ENCODE measurements around the gene SLC25A42. TPM values are rescaled to one million over a fixed set of nuclear protein-coding genes. Genes with fewer than 3 reads are reported as not detected.

SLC25A42 gene
- total RNA-seq, 1 donor from 2014 or later = 6.6 TPM

DNA sequence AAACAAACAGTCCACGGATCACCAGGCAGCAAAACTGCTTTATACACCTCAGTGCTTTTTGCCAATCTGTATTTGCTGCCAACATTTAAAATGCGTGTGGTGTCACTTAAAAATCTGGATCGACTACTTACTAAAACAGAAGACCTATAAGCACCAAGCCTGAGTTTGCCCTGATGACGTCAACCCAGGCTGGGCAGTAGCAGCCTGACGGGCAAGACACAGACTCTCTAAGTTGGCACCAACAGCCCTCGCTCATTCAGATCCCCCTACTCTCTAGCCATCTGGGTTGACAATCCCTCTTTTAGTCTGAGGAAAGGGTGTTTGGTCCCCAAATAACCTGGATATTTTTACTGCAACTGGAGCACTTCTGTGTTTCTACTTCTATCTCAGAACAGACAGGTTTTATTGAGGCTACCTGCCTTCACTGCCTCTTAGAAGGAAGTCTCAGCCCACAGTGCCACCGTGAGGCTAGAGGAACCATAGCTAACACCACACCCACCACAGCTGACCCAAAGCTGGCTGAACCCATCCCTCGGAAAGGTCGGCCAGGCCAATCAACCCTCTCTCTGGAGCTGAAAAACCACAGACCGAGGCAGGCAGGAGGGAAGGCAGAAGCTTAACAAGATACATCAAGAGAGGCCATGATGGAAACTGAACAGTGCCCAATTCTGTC lies 37.4 kb upstream of the SLC25A42 start:
- Histone ChIP-seq H3K9me3 (no peaks in the 10 kb centered on the region), H3K36me3 (peaks cover 0 to 53% of the 10 kb centered on the region in 2 donors), H3K27me3 (no peaks in the 10 kb centered on the region), H3K4me1 (peaks cover 37% of the 10 kb centered on the region), H3K4me3 (no peak overlapping the region), H3K27ac (peak overlapping the region; percentile 8)
- no peak for DNase-seq (ENCODE audit: extremely low spot score in 2 of 2)
- no peak for TF ChIP-seq CTCF (IDR thresholded peaks at IDR 0.05)
- peak in 1 of 2 donors; percentile 32 for TF ChIP-seq POLR2AphosphoS5 (IDR thresholded peaks at IDR 0.05; ENCODE audit: insufficient read depth in 1 of 2, low read depth in 1 of 2)
- no peak for TF ChIP-seq POLR2A (IDR thresholded peaks at IDR 0.05)
- intact Hi-C loops (cut with DNase I) = no loop called here

DNA sequence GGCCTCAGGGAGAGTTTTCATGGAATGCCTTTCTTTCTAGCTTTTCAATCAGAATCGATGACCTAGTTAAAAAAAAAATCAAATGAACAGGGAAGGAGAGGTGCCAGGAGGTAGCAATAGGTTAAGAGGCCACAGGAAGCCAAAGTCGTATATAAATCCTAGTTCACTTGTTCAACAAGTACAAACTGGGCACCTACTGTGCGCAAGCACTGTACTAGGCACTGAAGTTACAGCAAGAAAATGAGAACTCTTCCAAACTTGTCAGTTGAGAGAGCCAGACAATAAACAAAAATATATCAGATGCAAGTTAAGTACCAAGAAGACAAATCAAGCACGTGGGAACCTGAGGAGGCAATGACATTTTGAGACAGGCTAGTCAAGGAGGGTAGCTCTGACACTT lies 36.6 kb upstream of the SLC25A42 start:
- Histone ChIP-seq H3K27me3 (no peaks in the 10 kb centered on the region), H3K27ac (peak overlapping the region; percentile 8), H3K4me3 (no peak overlapping the region), H3K4me1 (peaks cover 39% of the 10 kb centered on the region), H3K36me3 (peaks cover 0 to 53% of the 10 kb centered on the region in 2 donors), H3K9me3 (no peaks in the 10 kb centered on the region)
- TF ChIP-seq POLR2A (IDR thresholded peaks at IDR 0.05) (no peak), CTCF (IDR thresholded peaks at IDR 0.05) (no peak), POLR2AphosphoS5 (IDR thresholded peaks at IDR 0.05; ENCODE audit: insufficient read depth in 1 of 2, low read depth in 1 of 2) (no peak)
- DNase-seq (ENCODE audit: extremely low spot score in 2 of 2) = no peak
- intact Hi-C loops (cut with DNase I) = no loop called here

DNA sequence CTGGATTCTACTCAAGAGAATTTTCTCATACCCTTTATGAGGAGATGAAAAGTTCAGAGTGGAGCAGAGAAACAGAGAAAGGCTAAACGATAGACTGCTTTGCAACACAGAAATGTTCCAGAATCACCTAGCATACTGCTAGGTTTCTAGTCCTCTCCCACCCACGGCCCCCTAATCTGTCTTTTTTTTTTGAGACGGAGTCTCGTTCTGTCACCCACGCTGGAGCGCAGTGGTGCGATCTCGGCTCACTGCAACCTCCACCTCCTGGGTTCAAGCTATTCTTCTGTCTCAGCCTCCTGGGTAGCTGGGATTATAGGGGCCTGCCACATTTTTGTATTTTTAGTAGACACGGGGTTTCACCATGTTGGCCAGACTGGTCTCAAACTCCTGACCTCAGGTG lies 35.3 kb upstream of the SLC25A42 start:
- H3K4me1 ChIP-seq = peaks cover 41% of the 10 kb centered on the region
- H3K27me3 ChIP-seq = no peaks in the 10 kb centered on the region
- intact Hi-C loops (cut with DNase I) = no loop called here
- TF ChIP-seq CTCF (IDR thresholded peaks at IDR 0.05) = no peak
- no peak for TF ChIP-seq POLR2AphosphoS5 (IDR thresholded peaks at IDR 0.05; ENCODE audit: insufficient read depth in 1 of 2, low read depth in 1 of 2)
- no peak for TF ChIP-seq POLR2A (IDR thresholded peaks at IDR 0.05)
- no peak overlapping the region for H3K27ac ChIP-seq
- no peaks in the 10 kb centered on the region for H3K9me3 ChIP-seq
- H3K4me3 ChIP-seq = no peak overlapping the region
- peaks cover 0 to 42% of the 10 kb centered on the region in 2 donors for H3K36me3 ChIP-seq
- no peak for DNase-seq (ENCODE audit: extremely low spot score in 2 of 2)

GRCh38 chr19:19031891-19032290 lies 31.9 kb upstream of the SLC25A42 start:
- Histone ChIP-seq H3K4me3 (peak overlapping the region; percentile 89 to 94), H3K36me3 (peaks cover 0 to 20% of the 10 kb centered on the region in 2 donors), H3K27me3 (no peaks in the 10 kb centered on the region), H3K27ac (no peak overlapping the region), H3K4me1 (peaks cover 47% of the 10 kb centered on the region), H3K9me3 (no peaks in the 10 kb centered on the region)
- intact Hi-C loops (cut with DNase I) = no loop called here
- no peak for DNase-seq (ENCODE audit: extremely low spot score in 2 of 2)
- TF ChIP-seq CTCF (IDR thresholded peaks at IDR 0.05) (no peak), POLR2A (IDR thresholded peaks at IDR 0.05) (no peak), POLR2AphosphoS5 (IDR thresholded peaks at IDR 0.05; ENCODE audit: insufficient read depth in 1 of 2, low read depth in 1 of 2) (no peak)

GRCh38 chr19:19032420-19033175 lies 31.2 kb upstream of the SLC25A42 start:
- Histone ChIP-seq H3K27me3 (no peaks in the 10 kb centered on the region), H3K27ac (peak overlapping the region; percentile 93), H3K4me3 (peak overlapping the region; percentile 89 to 94), H3K9me3 (no peaks in the 10 kb centered on the region), H3K4me1 (peaks cover 42% of the 10 kb centered on the region), H3K36me3 (peaks cover 0 to 19% of the 10 kb centered on the region in 2 donors)
- TF ChIP-seq POLR2A (IDR thresholded peaks at IDR 0.05) (no peak), CTCF (IDR thresholded peaks at IDR 0.05) (no peak), POLR2AphosphoS5 (IDR thresholded peaks at IDR 0.05; ENCODE audit: insufficient read depth in 1 of 2, low read depth in 1 of 2) (no peak)
- DNase-seq (ENCODE audit: extremely low spot score in 2 of 2) = no peak
- intact Hi-C loops (cut with DNase I) = no loop called here
